DOHH2 (cell line): Measurements from ENCODE around the gene IFNAR1.

Source experiments
- H3F3A ChIP-seq: fragments of 200-600 bp; sonication (generic), shearing (Covaris generic); 2 replicates; pipeline ENCODE4 v1.6.0; 2016; ENCODE audit warnings: antibody characterized with exemption, mild to moderate bottlenecking; ENCODE audit not compliant: control insufficient read depth, insufficient read depth
- H3K27ac ChIP-seq: fragments of 200-600 bp; sonication (generic); 2 replicates; pipeline ENCODE4 v1.5.1; 2014; ENCODE audit warnings: low read depth, mild to moderate bottlenecking, low read length, moderate library complexity
- H3K27me3 ChIP-seq: fragments of 200-600 bp; sonication (generic); 2 replicates; pipeline ENCODE4 v1.6.1; 2014; ENCODE audit warnings: mild to moderate bottlenecking, low read length, mixed read lengths; ENCODE audit not compliant: control insufficient read depth
- H3K36me3 ChIP-seq: fragments of 200-600 bp; sonication (generic); 2 replicates; pipeline ENCODE4 v1.6.1; 2014; ENCODE audit warnings: mild to moderate bottlenecking, low read length, moderate library complexity, mixed read lengths; ENCODE audit not compliant: control insufficient read depth
- H3K4me1 ChIP-seq: fragments of 200-600 bp; sonication (generic); 2 replicates; pipeline ENCODE4 v1.6.1; 2014; ENCODE audit warnings: mild to moderate bottlenecking, low read length, mixed read lengths; ENCODE audit not compliant: control insufficient read depth
- H3K4me2 ChIP-seq: fragments of 200-600 bp; sonication (generic); 2 replicates; pipeline ENCODE4 v1.6.0; 2014; ENCODE audit warnings: mild to moderate bottlenecking, low read length, moderate library complexity
- H3K4me3 ChIP-seq: fragments of 200-600 bp; sonication (generic); 2 replicates; pipeline ENCODE4 v1.5.1; 2014; ENCODE audit warnings: mild to moderate bottlenecking, low read length, mixed read lengths
- H3K79me2 ChIP-seq: fragments of 200-600 bp; sonication (generic); 2 replicates; pipeline ENCODE4 v1.6.1; 2014; ENCODE audit warnings: mild to moderate bottlenecking, low read length, mixed read lengths; ENCODE audit not compliant: control insufficient read depth
- H3K9me2 ChIP-seq: fragments of 200-600 bp; sonication (generic); replicated peaks from 2 replicates; pipeline ENCODE4 v1.6.1; 2014; ENCODE audit warnings: mild to moderate bottlenecking, low read length, mixed read lengths; ENCODE audit not compliant: control insufficient read depth
- H3K9me3 ChIP-seq: fragments of 200-600 bp; sonication (generic); 2 replicates; pipeline ENCODE4 v1.6.1; 2014; ENCODE audit warnings: antibody characterized with exemption, low read length, mixed read lengths; ENCODE audit not compliant: control insufficient read depth, insufficient read depth
- H4K20me1 ChIP-seq: fragments of 200-600 bp; sonication (generic); 2 replicates; pipeline ENCODE4 v1.6.0; 2014; ENCODE audit warnings: low read depth, mild to moderate bottlenecking, antibody characterized with exemption, low read length, moderate library complexity; ENCODE audit not compliant: control insufficient read depth, insufficient read depth
- CTCF ChIP-seq: fragments of 200-600 bp; sonication (generic); IDR thresholded peaks from one replicate; pipeline ENCODE4 v1.5.1; 2014; ENCODE audit warnings: antibody characterized with exemption, mild to moderate bottlenecking, low read depth, low read length; ENCODE audit not compliant: poor library complexity, severe bottlenecking
- EZH2phosphoT487 ChIP-seq: fragments of 200-600 bp; sonication (generic); IDR thresholded peaks from 2 replicates; pipeline ENCODE4 v1.6.1; 2017; ENCODE audit warnings: borderline replicate concordance, mild to moderate bottlenecking, antibody characterized with exemption, low read length, moderate library complexity, mixed read lengths

IFNAR1 gene

GRCh38 chr21:33334824-33335223, 10.1 kb downstream of the IFNAR1 start:
- Histone ChIP-seq H4K20me1 (no peaks in the 10 kb centered on the region), H3K79me2 (peaks cover 83% of the 10 kb centered on the region), H3K4me2 (no peak overlapping the region), H3K9me2 (no peaks in the 10 kb centered on the region), H3F3A (0 out of 2 replicates have a peak, but pooled peaks cover 2% of the 10 kb centered on the region), H3K27ac (no peak overlapping the region), H3K9me3 (peaks cover 8% of the 10 kb centered on the region; the same call in 1 of the 2 replicates), H3K4me3 (no peak overlapping the region), H3K4me1 (peaks cover 20% of the 10 kb centered on the region), H3K36me3 (peaks cover 66% of the 10 kb centered on the region), H3K27me3 (no peaks in the 10 kb centered on the region)
- TF ChIP-seq CTCF (no peak), EZH2phosphoT487 (no peak)

- H3K4me2 ChIP-seq, result no peak overlapping the region
- peaks cover 66% of the 10 kb centered on the region for H3K36me3 ChIP-seq
- H3K79me2 ChIP-seq, result peaks cover 51% of the 10 kb centered on the region
- H3K9me3 ChIP-seq, result no peaks in the 10 kb centered on the region
- peaks cover 23% of the 10 kb centered on the region for H3K4me1 ChIP-seq
- H4K20me1 ChIP-seq, result no peaks in the 10 kb centered on the region
- no peak for TF ChIP-seq CTCF
- H3K9me2 ChIP-seq, result no peaks in the 10 kb centered on the region
- no peak overlapping the region for H3K27ac ChIP-seq
- 0 out of 2 replicates have a peak, but pooled peaks cover 2% of the 10 kb centered on the region for H3F3A ChIP-seq
- no peak overlapping the region for H3K4me3 ChIP-seq
- H3K27me3 ChIP-seq, result no peaks in the 10 kb centered on the region
These were observed 14.4 kb downstream of the IFNAR1 start for GRCh38 chr21:33339135-33339534.

GRCh38 chr21:33339918-33340317, 15.1 kb downstream of the IFNAR1 start:
- no peaks in the 10 kb centered on the region for H3K9me3 ChIP-seq
- no peaks in the 10 kb centered on the region for H3K9me2 ChIP-seq
- no peak for TF ChIP-seq EZH2phosphoT487
- no peak for TF ChIP-seq CTCF
- 0 out of 2 replicates have a peak, but pooled peaks cover 2% of the 10 kb centered on the region for H3F3A ChIP-seq
- no peaks in the 10 kb centered on the region for H3K27me3 ChIP-seq
- H3K4me2 ChIP-seq, result no peak overlapping the region
- H4K20me1 ChIP-seq, result no peaks in the 10 kb centered on the region
- H3K4me1 ChIP-seq, result peaks cover 23% of the 10 kb centered on the region
- H3K27ac ChIP-seq, result no peak overlapping the region
- peaks cover 43% of the 10 kb centered on the region for H3K79me2 ChIP-seq
- no peak overlapping the region for H3K4me3 ChIP-seq
- H3K36me3 ChIP-seq, result peaks cover 61% of the 10 kb centered on the region
